Measurements from ENCODE around the gene MAN1A2. TPM values are rescaled to one million over a fixed set of nuclear protein-coding genes. Genes with fewer than 3 reads are reported as not detected.
A peak's percentile ranks its signal among the peaks of the same experiment; 100 is the strongest.
"Not testable (repeated sequence)": the region's sequence is repeated elsewhere in the genome, so short reads cannot be mapped to it uniquely, and the experiment has no call there.

MAN1A2 gene
- total RNA-seq, 6 experiments from 2014 or later: 38.0 to 45.1 (median 40.7) TPM

GRCh38 chr1:117339866-117340700 lies 27.2 kb upstream of the MAN1A2 start:
- H3K9me3 Mint-ChIP-seq: no peaks in the 10 kb centered on the region
- peak; percentile 38 for DNase-seq
- H3K4me1 Mint-ChIP-seq (ENCODE audit: low read depth): peaks cover 9% of the 10 kb centered on the region; the same call in 1 of the 2 replicates
- H3K27ac Mint-ChIP-seq: no peak overlapping the region
- no peak for TF ChIP-seq CTCF (IDR thresholded peaks at IDR 0.05)
- H3K36me3 Mint-ChIP-seq (ENCODE audit: low read depth): no peaks in the 10 kb centered on the region
- peaks cover 13% of the 10 kb centered on the region for H3K27me3 Mint-ChIP-seq (ENCODE audit: insufficient read depth)
- H3K4me3 Mint-ChIP-seq: no peak overlapping the region

GRCh38 chr1:117341123-117341522 lies 26.1 kb upstream of the MAN1A2 start:
- TF ChIP-seq CTCF (IDR thresholded peaks at IDR 0.05): no peak
- H3K9me3 Mint-ChIP-seq: no peaks in the 10 kb centered on the region

GRCh38 chr1:117342397-117342796 lies 24.9 kb upstream of the MAN1A2 start:
- Mint-ChIP-seq H3K27me3 (ENCODE audit: insufficient read depth) (peaks cover 18% of the 10 kb centered on the region), H3K27ac (no peak overlapping the region), H3K9me3 (no peaks in the 10 kb centered on the region), H3K4me3 (peak overlapping the region; percentile 44; the same call in 1 of the 2 replicates), H3K4me1 (ENCODE audit: low read depth) (peaks cover 9% of the 10 kb centered on the region; the same call in 1 of the 2 replicates), H3K36me3 (ENCODE audit: low read depth) (no peaks in the 10 kb centered on the region)
- no peak for DNase-seq
- no peak for TF ChIP-seq CTCF (IDR thresholded peaks at IDR 0.05)

More at GRCh38 chr1:117341123-117341522, 26.1 kb upstream of the MAN1A2 start:
- Mint-ChIP-seq H3K4me3 (no peak overlapping the region), H3K27ac (no peak overlapping the region), H3K27me3 (ENCODE audit: insufficient read depth) (peaks cover 18% of the 10 kb centered on the region), H3K36me3 (ENCODE audit: low read depth) (no peaks in the 10 kb centered on the region), H3K4me1 (ENCODE audit: low read depth) (peaks cover 9% of the 10 kb centered on the region; the same call in 1 of the 2 replicates)
- DNase-seq: no peak

GRCh38 chr1:117346206-117346928 lies 20.9 kb upstream of the MAN1A2 start:
- Mint-ChIP-seq H3K4me3 (no peak overlapping the region), H3K27ac (no peak overlapping the region), H3K4me1 (ENCODE audit: low read depth) (no peaks in the 10 kb centered on the region), H3K27me3 (ENCODE audit: insufficient read depth) (peaks cover 24% of the 10 kb centered on the region), H3K36me3 (ENCODE audit: low read depth) (no peaks in the 10 kb centered on the region), H3K9me3 (no peaks in the 10 kb centered on the region)
- TF ChIP-seq CTCF (IDR thresholded peaks at IDR 0.05): no peak
- no peak for DNase-seq

- H3K9me3 Mint-ChIP-seq: no peaks in the 10 kb centered on the region
- H3K36me3 Mint-ChIP-seq (ENCODE audit: low read depth): no peaks in the 10 kb centered on the region
- H3K4me1 Mint-ChIP-seq (ENCODE audit: low read depth): no peaks in the 10 kb centered on the region
- H3K4me3 Mint-ChIP-seq: no peak overlapping the region
- H3K27me3 Mint-ChIP-seq (ENCODE audit: insufficient read depth): peaks cover 29% of the 10 kb centered on the region
- no peak for DNase-seq
- H3K27ac Mint-ChIP-seq: no peak overlapping the region
- no peak for TF ChIP-seq CTCF (IDR thresholded peaks at IDR 0.05)
Measured at GRCh38 chr1:117347907-117348306, 19.3 kb upstream of the MAN1A2 start.

- DNase-seq; H3K4me3 Mint-ChIP-seq; H3K27ac Mint-ChIP-seq; H3K4me1 Mint-ChIP-seq (ENCODE audit: low read depth); H3K9me3 Mint-ChIP-seq; H3K36me3 Mint-ChIP-seq (ENCODE audit: low read depth): not testable (repeated sequence)
- peaks cover 21% of the 10 kb centered on the region for H3K27me3 Mint-ChIP-seq (ENCODE audit: insufficient read depth)
Measured at GRCh38 chr1:117352695-117353094, 14.6 kb upstream of the MAN1A2 start.

GRCh38 chr1:117357833-117358603 lies 9.2 kb upstream of the MAN1A2 start:
- H3K9me3 Mint-ChIP-seq; H3K4me3 Mint-ChIP-seq; H3K27me3 Mint-ChIP-seq (ENCODE audit: insufficient read depth); H3K36me3 Mint-ChIP-seq (ENCODE audit: low read depth); H3K4me1 Mint-ChIP-seq (ENCODE audit: low read depth); H3K27ac Mint-ChIP-seq; DNase-seq: not testable (repeated sequence)

- H3K27me3 Mint-ChIP-seq (ENCODE audit: insufficient read depth); H3K27ac Mint-ChIP-seq; H3K4me1 Mint-ChIP-seq (ENCODE audit: low read depth); DNase-seq; H3K9me3 Mint-ChIP-seq; H3K36me3 Mint-ChIP-seq (ENCODE audit: low read depth); H3K4me3 Mint-ChIP-seq: not testable (repeated sequence)
Measured at GRCh38 chr1:117358604-117358887, 8.7 kb upstream of the MAN1A2 start.
